ENCODE data around the gene USB1. TPM values are rescaled to one million over a fixed set of nuclear protein-coding genes. Genes with fewer than 3 reads are reported as not detected.

USB1 gene, protein sequence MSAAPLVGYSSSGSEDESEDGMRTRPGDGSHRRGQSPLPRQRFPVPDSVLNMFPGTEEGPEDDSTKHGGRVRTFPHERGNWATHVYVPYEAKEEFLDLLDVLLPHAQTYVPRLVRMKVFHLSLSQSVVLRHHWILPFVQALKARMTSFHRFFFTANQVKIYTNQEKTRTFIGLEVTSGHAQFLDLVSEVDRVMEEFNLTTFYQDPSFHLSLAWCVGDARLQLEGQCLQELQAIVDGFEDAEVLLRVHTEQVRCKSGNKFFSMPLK
- total RNA-seq: 28.2 and 35.8 TPM in 2 replicates

DNA sequence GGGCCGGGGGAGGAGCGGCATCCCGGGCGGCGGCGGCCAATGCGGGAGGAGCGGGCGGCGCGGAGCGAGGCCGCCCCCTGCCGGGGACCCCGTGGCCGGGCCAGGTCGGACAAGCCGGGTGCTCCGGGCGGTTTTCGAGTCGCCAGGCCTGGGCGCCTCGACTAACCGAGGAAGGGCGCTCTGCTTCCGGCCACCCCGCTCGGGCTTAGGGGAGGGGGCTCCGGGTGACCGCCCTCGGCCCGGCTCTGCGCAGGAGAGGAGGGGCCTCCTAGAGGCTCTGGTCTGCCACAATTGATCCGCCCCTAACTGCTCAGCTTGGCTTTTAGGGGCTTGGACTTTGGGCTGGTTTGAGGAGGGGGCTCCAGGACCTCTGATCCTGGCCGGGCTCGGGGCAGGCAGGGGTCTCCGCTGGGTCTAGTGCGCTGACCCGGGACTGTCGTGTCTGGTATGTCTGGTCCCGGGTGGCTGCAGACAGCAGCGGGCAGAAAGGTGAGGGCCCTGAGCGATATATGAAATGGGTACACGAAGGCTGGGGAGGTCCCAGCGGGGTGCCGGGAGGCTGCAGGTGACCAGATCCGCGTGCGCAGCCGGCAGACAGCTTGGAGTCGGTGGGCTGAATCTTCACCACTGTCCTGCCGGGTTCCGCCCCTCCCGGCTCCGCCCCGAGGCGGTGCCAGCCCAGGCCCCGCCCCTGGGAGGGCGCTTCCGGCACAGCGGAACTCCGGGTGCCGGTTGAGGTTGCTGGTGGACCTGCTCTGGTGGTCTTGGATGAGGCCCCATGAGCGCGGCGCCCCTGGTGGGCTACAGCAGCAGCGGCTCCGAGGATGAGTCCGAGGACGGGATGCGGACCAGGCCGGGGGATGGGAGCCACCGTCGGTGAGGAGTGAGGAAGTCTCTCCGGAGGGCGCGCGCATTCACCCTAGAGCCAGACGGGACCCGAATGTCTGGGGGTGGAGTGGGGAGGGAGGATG, at the start of gene USB1:
TSS of gene USB1 (plus strand) at position 702 of the 971 bp plus-strand sequence. CDS start at position 779, 77 bp downstream.

GRCh38 chr16:57970970-57971369, 30.2 kb upstream of the USB1 start, which contains the start of gene CNGB1:
CNGB1 (minus strand) TSS chr16:57971128; CDS start chr16:57967286, 3,842 bp downstream.

GRCh38 chr16:57999971-58000705, 1.1 kb upstream of the USB1 start, which contains the start of gene ZNF319:
ZNF319 (minus strand) TSS chr16:58000672; CDS start chr16:57998265, 2,407 bp downstream.

DNA sequence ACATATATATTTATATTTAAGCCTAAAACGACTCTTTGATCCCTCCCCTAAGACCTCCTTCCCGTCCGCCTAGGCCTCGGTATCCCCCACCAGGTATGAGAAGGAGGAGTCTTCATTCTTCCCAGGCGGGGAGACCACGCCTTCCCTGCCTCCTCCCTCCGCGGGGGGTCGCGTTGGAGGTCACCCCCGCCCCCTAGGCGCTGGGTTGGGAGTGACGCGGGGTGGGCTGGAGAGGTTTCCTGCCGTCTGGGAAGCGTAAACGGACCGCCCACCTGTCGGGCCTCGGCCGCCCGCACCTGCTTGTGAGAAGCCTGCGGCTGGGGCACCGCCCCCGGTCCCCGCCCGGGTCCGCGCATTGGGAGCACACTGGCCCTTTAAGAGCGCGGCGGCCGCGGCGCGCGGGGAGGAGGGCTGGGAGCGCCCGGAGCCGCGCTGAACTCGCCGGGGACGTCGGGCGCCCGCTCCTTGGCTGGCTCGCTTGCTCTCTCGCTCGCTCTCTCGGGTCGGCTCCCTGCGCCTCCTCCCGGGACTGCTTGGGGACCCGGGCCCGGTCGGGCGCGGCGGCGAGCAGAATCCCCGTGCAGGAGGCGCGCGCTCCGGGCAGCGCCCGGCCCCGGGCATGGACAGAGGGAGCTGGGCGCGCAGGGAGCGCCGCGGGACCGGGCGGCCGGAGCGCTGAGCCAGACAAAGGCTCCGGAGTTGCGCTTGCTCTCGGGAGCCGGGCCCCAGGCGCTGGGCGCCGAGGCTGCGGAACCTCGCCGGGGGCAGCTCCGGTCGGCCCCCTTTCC, 24.3 kb downstream of the USB1 start, which contains the start of gene MMP15:
TSS of gene MMP15 (plus strand) at position 404 of the 788 bp plus-strand sequence. CDS start 597 bp downstream, outside the sequence.

Other genes with a start within 250 kb of the USB1 start
- gene KIFC3, start 198.9 kb upstream of the USB1 start, total RNA-seq: 46.4 and 53.0 TPM in 2 replicates
- 0.05 TPM in 1 of 2 replicates, not detected in the other for gene CNGB1, start 30.3 kb upstream of the USB1 start, total RNA-seq
- gene ZNF319, start 735 bp upstream of the USB1 start, total RNA-seq: 2.5 and 9.8 TPM in 2 replicates
- 12.3 and 13.4 TPM in 2 replicates for gene MMP15, start 24.3 kb downstream of the USB1 start, total RNA-seq
- 73.0 and 86.1 TPM in 2 replicates for gene CFAP20, start 128.0 kb downstream of the USB1 start, total RNA-seq
- gene CSNK2A2, start 196.7 kb downstream of the USB1 start, total RNA-seq: 32.1 and 34.1 TPM in 2 replicates